ENCODE measurements around the gene CD82.
"Not testable (repeated sequence)": the region's sequence is repeated elsewhere in the genome, so short reads cannot be mapped to it uniquely, and the experiment has no call there.

DNA sequence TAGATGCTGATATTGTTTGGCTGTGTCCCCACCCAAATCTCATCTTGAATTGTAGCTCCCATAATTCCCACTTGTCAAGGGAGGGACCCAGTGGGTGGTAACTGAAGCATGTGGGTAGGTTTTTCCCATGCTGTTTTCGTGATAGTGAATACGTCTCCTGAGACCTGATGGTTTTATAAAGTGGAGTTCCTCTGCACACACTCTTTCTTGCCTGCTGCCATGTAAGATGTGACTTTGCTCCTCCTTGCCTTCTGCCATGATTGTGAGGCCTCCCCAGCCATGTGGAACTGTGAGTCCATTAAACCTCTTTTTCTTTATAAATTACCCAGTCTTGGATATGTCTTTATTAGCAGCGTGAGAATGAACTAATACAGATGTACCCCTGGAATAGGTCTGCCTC is 95.1 kb downstream of the CD82 start:
- TF ChIP-seq, protein P1, sequence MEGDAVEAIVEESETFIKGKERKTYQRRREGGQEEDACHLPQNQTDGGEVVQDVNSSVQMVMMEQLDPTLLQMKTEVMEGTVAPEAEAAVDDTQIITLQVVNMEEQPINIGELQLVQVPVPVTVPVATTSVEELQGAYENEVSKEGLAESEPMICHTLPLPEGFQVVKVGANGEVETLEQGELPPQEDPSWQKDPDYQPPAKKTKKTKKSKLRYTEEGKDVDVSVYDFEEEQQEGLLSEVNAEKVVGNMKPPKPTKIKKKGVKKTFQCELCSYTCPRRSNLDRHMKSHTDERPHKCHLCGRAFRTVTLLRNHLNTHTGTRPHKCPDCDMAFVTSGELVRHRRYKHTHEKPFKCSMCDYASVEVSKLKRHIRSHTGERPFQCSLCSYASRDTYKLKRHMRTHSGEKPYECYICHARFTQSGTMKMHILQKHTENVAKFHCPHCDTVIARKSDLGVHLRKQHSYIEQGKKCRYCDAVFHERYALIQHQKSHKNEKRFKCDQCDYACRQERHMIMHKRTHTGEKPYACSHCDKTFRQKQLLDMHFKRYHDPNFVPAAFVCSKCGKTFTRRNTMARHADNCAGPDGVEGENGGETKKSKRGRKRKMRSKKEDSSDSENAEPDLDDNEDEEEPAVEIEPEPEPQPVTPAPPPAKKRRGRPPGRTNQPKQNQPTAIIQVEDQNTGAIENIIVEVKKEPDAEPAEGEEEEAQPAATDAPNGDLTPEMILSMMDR (conservative IDR thresholded peaks at IDR 0.05) = not testable (repeated sequence)
- TF ChIP-seq EZH2 (IDR thresholded peaks at IDR 0.05; ENCODE audit: low read depth) = not testable (repeated sequence)
